Lung (tissue), 12 donors: Measurements from ENCODE around the gene UEVLD. TPM values are rescaled to one million over a fixed set of nuclear protein-coding genes. Genes with fewer than 3 reads are reported as not detected.

Experiments used
- ATAC-seq: fragments of 200-7000 bp; cut with Tn5 transposase; one replicate; pipeline ENCODE4 v1.9.1; 2020; ENCODE audit warnings: moderate number of reproducible peaks; ENCODE audit not compliant: insufficient read depth, low FRiP score
- DNase-seq, 3 donors: peaks; one replicate each; pipeline ENCODE4 v3.0.0-alpha.2; 2013 to 2017
- H3K27ac ChIP-seq, 2 donors: one replicate each; pipeline ENCODE4 v1.5.1; 2013; ENCODE audit warnings: mild to moderate bottlenecking in 2 of 2, moderate library complexity in 2 of 2, control low read depth in 1 of 2, inconsistent platforms in 1 of 2, low read depth in 1 of 2, low read length in 1 of 2
- H3K27me3 ChIP-seq, 3 donors: one replicate each; pipeline ENCODE4 v1.5.1; 2013; ENCODE audit warnings: low read length in 2 of 3; ENCODE audit not compliant: control insufficient read depth in 3 of 3, insufficient read depth in 3 of 3
- H3K36me3 ChIP-seq, 4 donors: one replicate each; pipeline ENCODE4 v1.5.1; 2013; ENCODE audit warnings: low read length in 4 of 4, mild to moderate bottlenecking in 1 of 4, moderate library complexity in 1 of 4; ENCODE audit not compliant: control insufficient read depth in 4 of 4, insufficient read depth in 4 of 4
- H3K4me1 ChIP-seq, 5 donors: one replicate each; pipeline ENCODE4 v1.5.1; 2013; ENCODE audit warnings: low read length in 5 of 5, mild to moderate bottlenecking in 2 of 5, moderate library complexity in 1 of 5; ENCODE audit not compliant: control insufficient read depth in 5 of 5, insufficient read depth in 5 of 5
- H3K4me3 ChIP-seq: one replicate; pipeline ENCODE4 v1.5.1; 2013; ENCODE audit warnings: mild to moderate bottlenecking, control low read depth, moderate library complexity
- H3K9ac ChIP-seq, 2 donors: one replicate each; pipeline ENCODE4 v1.5.1; 2013; ENCODE audit warnings: low read length in 2 of 2, control low read depth in 1 of 2; ENCODE audit not compliant: insufficient read depth in 1 of 2
- H3K9me3 ChIP-seq, 4 donors: one replicate each; pipeline ENCODE4 v1.5.1; 2013; ENCODE audit warnings: low read length in 3 of 4, mild to moderate bottlenecking in 1 of 4, moderate library complexity in 1 of 4; ENCODE audit not compliant: control insufficient read depth in 4 of 4, insufficient read depth in 3 of 4
- CTCF ChIP-seq: IDR thresholded peaks from 2 replicates; pipeline ENCODE4 v1.5.1; 2012; ENCODE audit warnings: mild to moderate bottlenecking; ENCODE audit errors: control extremely low read depth, extremely low read depth
- WGBS, 2 donors: extraction: QIAGEN DNeasy Blood & Tissue Kit; methylation state at CpG; one replicate each; pipeline ENCODE4 v1.1.7; 2013; 5-methylcytosine and 5-hydroxymethylcytosine counted together
- polyA plus RNA-seq, 2 donors: library from polyadenylated mRNA; stranded (reverse); fragments of 200-250 nt; gene quantifications; one replicate each; pipeline ENCODE4 v1.2.1, GENCODE V29; 2013
- total RNA-seq, 2 donors: library from RNA; depleted of rRNA in 1 of 2; stranded (reverse); fragments of >200 nt in 1 of 2; gene quantifications; one replicate each; pipeline ENCODE4 v1.2.1, GENCODE V29; 2014 to 2021
- donor health status: control.
- donor health status: control.
- donor health status: Bipolar disorder and iron deficiency.
- donor health status: healthy.
- donor health status: DM: yes; HTN: yes; CAD: no.

The UEVLD gene
- total and polyA plus RNA-seq, 4 donors: 6.4 to 29.6 (median 15.8) TPM

GRCh38 chr11:18633256-18634139 is 45.0 kb upstream of the UEVLD start:
- Histone ChIP-seq H3K27ac (peak overlapping the region; percentile 83 to 97), H3K4me3 (peak overlapping the region; percentile 80), H3K36me3 (no peaks in the 10 kb centered on the region), H3K9ac (peak overlapping the region; percentile 80 to 96), H3K27me3 (no peaks in the 10 kb centered on the region), H3K4me1 (peaks cover 0 to 14% (median 6%) of the 10 kb centered on the region in 5 donors), H3K9me3 (no peaks in the 10 kb centered on the region)
- WGBS, 2 donors: 9 to 11% methylated on average over 31 of the region's 31 CpGs
- ATAC-seq (no peak), DNase-seq (peak in 2 of 3 donors; percentile 2 to 7)
- no peak for TF ChIP-seq CTCF

- TF ChIP-seq CTCF: no peak
- H3K9me3 ChIP-seq: no peaks in the 10 kb centered on the region
- no peaks in the 10 kb centered on the region for H3K36me3 ChIP-seq
- H3K4me3 ChIP-seq: no peak overlapping the region
- H3K4me1 ChIP-seq: peaks cover 0 to 14% (median 6%) of the 10 kb centered on the region in 5 donors
- 60 to 61% methylated on average over 2 of the region's 2 CpGs for WGBS, 2 donors
- H3K27ac ChIP-seq: no peak overlapping the region
- ATAC-seq (no peak), DNase-seq (no peak)
- peak overlapping the region; percentile 80 to 96 for H3K9ac ChIP-seq
- no peaks in the 10 kb centered on the region for H3K27me3 ChIP-seq
Measured at GRCh38 chr11:18632841-18633240, 44.3 kb upstream of the UEVLD start.

- no peak overlapping the region for H3K4me3 ChIP-seq
- no peak for TF ChIP-seq CTCF
- DNase-seq: no peak
- WGBS, 2 donors: 88 to 95% methylated on average over 1 of the region's 1 CpG
- H3K4me1 ChIP-seq: peaks cover 0 to 5% (median 1%) of the 10 kb centered on the region in 5 donors
- no peak for ATAC-seq
- peaks cover 0 to 2% (median 0%) of the 10 kb centered on the region in 4 donors for H3K9me3 ChIP-seq
- no peak overlapping the region for H3K27ac ChIP-seq
- no peak overlapping the region for H3K9ac ChIP-seq
- H3K36me3 ChIP-seq: peaks cover 0 to 1% (median 0%) of the 10 kb centered on the region in 4 donors
- H3K27me3 ChIP-seq: no peaks in the 10 kb centered on the region
Measured at GRCh38 chr11:18624161-18624560, 35.6 kb upstream of the UEVLD start.
